ENCODE data around the gene PGBD1. TPM values are rescaled to one million over a fixed set of nuclear protein-coding genes. Genes with fewer than 3 reads are reported as not detected.
A peak's percentile ranks its signal among the peaks of the same experiment; 100 is the strongest.

The PGBD1 gene, protein sequence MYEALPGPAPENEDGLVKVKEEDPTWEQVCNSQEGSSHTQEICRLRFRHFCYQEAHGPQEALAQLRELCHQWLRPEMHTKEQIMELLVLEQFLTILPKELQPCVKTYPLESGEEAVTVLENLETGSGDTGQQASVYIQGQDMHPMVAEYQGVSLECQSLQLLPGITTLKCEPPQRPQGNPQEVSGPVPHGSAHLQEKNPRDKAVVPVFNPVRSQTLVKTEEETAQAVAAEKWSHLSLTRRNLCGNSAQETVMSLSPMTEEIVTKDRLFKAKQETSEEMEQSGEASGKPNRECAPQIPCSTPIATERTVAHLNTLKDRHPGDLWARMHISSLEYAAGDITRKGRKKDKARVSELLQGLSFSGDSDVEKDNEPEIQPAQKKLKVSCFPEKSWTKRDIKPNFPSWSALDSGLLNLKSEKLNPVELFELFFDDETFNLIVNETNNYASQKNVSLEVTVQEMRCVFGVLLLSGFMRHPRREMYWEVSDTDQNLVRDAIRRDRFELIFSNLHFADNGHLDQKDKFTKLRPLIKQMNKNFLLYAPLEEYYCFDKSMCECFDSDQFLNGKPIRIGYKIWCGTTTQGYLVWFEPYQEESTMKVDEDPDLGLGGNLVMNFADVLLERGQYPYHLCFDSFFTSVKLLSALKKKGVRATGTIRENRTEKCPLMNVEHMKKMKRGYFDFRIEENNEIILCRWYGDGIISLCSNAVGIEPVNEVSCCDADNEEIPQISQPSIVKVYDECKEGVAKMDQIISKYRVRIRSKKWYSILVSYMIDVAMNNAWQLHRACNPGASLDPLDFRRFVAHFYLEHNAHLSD
- 4.5 and 5.2 TPM in 2 replicates for total RNA-seq (2014; rRNA removed; shearing (Covaris generic))
- 3.1 and 3.7 TPM in 2 replicates for polyA plus RNA-seq (2014; cell fraction: nucleus; rRNA removed)

DNA sequence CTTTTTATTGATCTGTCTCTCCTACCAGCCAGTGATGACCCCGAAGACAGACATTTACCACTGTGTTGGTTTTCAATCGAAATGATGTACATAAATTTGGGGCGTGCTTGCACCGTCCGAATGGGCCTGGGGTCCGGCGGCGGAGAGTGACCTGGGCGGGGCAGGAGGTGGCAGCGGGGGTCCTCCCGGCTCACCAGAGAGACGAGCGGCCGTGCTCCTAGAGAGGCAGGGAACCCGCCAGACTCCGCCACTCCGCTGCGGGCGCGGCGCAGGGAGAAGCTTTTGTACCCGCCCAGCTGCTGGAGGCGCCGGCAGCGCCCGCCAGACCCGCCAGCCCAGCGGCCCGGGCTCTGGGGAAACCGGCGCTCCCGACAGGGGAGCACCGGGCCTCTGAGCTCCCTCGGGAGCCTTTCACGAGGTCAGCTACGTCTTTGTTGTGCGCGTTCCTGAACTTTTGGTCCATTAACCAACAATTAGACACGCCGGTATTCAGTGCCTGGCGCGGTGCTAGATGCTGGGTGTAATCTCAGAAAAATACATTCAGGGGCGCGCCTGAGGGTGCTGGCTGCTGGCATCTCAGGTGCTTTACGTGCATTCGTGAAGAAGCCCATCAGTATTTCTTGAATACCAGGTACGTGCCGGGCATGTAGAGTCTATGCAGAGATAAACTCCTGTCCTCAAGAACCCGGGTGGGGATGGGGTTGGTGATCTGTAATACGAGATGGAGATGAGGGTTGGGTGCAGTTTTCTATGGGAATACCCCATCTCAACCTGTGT, at the start of gene PGBD1:
PGBD1 (plus strand) TSS at position 285 of the 777 bp plus-strand sequence. CDS start 2,242 bp downstream, outside the sequence.
- DNase-seq (ENCODE audit: extremely low read depth, low read depth) = peak; percentile 51

DNA sequence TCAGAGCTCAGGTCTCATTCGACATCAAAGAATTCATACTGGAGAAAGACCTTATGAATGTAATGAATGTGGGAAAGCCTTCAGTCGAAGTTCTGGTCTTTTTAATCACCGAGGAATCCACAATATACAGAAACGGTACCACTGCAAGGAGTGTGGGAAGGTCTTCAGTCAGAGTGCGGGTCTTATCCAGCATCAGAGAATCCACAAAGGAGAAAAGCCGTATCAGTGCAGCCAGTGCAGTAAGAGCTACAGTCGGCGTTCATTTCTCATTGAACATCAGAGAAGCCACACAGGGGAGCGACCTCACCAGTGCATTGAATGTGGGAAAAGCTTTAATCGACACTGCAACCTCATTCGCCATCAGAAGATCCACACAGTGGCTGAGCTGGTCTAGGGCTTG, 48.6 kb upstream of the PGBD1 start:
- no peak for DNase-seq (ENCODE audit: extremely low read depth, low read depth)

DNA sequence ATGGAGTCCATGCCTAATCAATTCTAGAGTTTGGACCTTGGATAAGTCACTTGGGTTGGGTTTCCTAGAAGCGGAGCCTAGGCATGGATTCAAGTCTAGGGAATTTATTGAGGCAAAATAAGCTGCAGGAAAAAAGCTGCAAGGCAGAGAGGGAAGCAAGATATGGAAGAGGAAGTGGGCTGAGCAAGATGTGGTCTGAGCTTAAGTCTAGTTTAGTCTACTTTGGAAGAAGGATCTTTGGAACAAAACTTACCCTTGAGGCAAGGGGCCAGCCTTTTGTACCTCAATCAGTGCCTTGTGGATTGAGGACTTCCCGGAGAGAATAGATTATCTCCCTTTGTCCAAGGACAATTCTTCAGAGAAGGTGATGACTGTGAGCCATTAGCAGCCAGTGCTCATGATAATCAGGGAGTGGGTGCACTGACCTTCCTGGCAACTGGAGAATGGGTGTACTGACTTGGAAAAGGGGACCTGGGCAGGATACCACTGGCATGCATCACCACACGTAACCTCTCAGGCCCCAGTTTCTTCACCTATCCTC, 45.4 kb upstream of the PGBD1 start:
- DNase-seq (ENCODE audit: extremely low read depth, low read depth) = no peak

DNA sequence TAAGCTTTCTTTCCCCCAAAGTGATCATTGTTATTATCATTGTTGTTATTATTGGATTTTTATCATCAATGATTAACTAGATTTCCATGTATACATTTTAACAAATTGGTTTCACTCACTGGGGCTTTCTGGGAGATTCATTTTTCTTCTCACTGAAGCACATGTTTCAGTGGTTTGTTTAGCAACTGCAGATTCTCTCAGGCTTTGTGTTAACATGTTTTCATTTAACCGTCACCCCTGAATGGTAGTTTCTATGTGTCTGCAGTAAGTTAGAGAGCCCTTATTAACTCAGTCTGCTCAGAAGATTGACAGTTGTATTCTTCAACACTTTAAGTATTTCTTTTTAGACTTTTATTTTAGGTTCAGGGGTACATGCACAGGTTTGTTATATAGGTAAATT, 41.7 kb upstream of the PGBD1 start:
- no peak for DNase-seq (ENCODE audit: extremely low read depth, low read depth)

DNA sequence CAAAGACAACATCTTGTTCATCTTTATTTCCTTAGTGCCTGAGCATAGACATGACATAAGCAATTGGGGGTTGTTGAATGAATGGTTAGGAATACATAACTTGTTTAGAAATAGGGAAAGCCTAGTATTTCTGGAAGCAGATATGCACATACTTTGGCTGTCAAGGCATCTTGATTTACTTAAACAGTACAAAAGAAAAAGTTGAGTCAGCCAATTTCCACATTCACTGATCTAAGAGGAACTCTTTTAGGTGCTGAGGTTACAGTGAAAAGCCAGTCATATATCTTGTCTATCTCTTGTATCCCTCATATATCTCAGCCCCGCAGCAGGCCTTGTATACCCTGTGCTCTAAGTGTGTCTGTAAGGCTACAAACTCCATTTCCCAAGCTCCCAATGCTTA, 40.9 kb upstream of the PGBD1 start:
- DNase-seq (ENCODE audit: extremely low read depth, low read depth) = no peak

DNA sequence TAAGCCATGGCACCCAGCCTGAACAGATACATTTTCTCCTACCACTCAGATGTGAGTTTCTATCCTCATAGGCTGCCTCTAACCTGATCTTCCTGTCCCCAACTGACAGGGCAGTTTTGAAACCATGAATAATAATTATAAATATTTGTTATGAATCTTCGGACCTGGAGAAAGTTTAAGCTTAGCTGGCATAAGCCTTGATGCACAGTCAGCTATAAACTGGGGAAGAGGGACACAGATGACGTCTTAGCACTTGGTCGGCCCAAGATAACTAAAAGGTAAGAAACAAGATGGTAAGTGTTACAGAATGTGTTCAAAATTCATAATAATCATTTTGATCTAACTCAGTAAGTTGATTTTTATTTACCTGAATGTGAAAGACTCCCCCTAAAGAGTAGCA, 37.4 kb upstream of the PGBD1 start:
- DNase-seq (ENCODE audit: extremely low read depth, low read depth) = no peak

DNA sequence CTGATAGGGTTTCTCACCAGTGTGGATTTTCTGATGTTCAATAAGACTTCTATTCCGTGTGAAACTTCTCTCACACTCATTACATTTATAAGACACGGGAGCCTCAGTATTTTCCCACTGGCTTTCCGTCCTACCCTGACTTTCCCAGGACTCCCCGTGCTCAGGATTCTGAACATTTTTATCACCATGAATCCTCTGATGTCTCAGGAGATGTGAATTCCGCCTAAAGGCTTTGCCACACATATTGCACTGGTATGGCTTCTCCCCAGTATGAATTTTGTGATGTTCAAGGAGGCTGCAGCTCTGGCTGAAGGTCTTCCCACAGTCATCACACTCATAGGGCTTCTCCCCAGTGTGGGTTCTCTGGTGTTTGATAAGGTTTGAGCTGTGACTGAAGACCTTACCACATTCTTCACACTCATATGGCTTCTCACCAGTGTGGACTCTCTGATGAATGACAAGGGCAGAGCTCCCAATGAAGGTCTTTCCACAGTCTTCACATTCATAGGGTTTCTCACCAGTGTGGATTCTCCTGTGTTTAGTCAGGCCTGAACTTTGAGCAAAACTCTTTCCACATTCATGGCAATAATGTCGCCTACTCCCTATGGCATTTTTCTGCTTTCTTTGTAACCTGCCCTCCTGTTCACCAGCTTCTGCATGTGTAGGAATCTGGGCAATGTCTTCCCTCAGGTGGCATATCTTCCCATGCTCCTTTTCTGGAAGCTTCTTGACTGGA, 36.0 kb upstream of the PGBD1 start:
- no peak for DNase-seq (ENCODE audit: extremely low read depth, low read depth)

DNA sequence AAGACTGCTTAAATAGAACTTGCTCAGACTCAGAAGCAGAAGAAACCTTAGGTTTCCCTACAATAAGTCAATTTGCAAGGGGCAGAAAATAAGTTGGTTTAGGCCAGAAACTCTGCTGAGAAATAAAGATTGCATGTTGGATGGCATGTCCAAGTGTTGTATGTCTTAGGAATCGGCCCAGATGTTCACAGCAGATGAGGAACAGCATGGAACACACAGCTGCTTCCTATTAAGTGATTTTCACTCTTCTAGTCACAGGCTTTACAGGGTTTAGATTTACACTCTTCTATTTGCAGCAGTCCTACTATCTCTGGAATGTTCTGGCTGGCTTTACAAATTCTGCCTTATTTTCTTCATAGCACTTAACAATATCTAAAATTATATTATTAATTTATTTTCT, 32.5 kb upstream of the PGBD1 start:
- DNase-seq (ENCODE audit: extremely low read depth, low read depth) = no peak

DNA sequence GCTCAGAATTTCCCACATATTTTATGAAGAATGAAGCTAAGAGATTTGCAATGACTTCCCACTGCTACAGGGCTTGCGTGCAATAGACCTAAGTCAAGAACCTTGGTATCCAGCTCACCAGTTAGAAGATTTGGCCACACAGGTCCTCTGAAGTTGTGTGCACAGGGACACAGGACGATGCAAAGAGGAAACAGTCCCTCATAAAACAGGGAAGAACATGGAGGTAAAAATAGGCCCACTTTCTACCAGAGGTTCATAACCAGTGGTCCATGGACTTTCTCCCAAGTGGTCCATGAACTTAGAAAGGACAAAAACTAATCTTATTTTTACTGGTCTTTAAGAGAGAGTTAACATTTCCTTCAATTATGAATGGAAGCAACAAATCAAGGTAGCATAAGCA, 30.6 kb upstream of the PGBD1 start:
- no peak for DNase-seq (ENCODE audit: extremely low read depth, low read depth)

DNA sequence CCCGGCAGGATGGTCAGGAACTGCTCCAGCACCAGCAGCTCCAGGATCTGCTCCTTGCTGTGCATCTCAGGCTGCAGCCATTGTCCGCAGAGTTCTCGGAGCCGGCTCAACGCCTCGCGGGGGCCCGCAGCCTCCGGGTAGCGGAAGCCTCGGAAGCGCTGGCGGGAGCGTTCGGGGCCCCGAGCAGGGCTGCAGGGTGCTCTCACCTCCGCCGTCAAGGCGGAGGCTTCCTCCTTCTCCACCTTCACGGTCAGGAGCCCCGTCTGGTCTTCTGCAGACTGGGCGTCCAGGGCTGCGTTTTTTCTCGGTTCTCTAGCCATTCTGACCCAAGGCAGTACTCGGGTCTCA, 29.7 kb upstream of the PGBD1 start:
- DNase-seq (ENCODE audit: extremely low read depth, low read depth) = no peak

DNA sequence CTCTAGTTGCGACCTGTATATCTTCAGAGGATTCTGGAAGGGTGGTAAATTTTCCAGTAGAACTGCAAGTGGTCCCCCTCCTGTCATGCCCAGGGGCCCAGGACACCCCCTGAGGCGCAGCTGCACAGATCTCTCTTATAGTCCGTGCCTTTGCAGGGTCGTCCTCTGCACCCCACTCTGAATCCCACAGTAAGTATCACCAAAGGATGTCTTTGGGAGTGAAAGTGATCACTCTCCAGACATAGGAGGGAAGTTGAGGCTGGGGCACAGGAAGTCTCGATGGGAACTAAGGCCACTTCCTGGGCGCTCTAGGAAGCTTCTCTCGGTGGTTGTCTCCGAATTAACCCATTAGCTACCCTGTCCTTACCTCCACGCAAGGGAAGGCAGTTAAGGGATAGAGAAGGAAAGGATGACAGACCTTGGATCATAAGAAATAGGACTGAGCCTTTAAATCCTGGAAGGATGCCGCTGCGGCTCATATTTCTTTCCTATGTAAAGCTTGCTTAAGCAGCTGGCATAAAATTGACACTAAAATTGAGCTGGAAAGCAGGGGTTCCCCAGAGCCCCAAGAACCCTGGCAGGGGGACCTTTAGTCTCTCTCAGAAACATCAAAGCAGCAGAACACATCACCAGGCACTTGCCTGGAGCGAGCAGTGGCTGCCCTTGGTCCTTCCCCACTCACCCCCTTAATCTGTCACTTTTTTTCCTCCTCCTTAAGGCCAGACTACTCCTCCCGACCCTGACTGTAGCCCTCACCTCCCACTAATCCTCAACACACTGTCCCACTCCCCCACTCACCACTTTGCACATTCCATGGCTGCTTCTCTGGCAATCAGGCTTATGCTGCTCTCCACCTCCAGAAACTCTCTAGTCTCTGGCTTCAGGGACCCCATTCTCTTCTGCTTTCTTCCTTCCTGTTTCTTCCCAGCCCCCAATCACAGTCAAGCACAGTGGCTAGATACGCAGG, 29.1 kb upstream of the PGBD1 start, which contains the start of gene ZKSCAN4:
ZKSCAN4 (minus strand) TSS at position 261 of the 967 bp plus-strand sequence. CDS start 289 bp downstream, outside the sequence.
- peak; percentile 80 for DNase-seq (ENCODE audit: extremely low read depth, low read depth)

DNA sequence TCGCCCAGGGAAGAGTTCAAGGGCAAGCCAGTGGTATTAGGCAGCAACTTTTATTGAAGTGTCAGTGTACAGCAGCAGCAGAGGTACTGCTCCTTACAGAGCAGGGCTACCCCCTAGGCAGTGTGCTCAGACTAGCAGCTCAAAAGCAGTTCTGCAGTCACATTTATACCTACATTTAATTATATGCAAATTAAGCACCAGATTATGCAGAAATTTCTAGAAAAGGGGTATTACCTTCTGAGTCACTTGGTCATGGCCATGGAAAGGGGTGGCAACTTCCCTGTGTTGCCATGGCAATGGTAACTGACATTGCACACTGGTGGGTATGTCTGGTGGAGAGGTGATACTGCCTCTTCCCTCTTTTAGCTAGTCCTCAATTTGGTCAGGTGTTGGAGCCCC, 27.3 kb upstream of the PGBD1 start:
- DNase-seq (ENCODE audit: extremely low read depth, low read depth) = no peak

DNA sequence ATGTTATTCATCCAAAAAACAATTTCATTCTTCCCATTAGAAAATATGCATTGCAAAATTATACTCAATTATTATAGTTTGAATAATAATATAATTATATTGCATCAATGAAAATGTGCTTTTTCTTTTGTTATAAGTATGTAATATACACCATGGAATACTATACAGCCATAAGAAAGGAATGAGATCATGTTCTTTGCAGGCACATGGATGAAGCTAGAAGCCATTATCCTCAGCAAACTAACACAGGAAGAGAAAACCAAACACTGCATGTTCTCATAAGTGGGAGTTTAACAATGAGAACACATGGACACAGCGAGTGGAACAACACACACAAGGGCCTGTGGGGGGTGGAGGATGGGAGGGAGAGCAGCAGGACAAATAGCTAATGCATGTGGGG, 24.3 kb upstream of the PGBD1 start:
- DNase-seq (ENCODE audit: extremely low read depth, low read depth) = no peak

DNA sequence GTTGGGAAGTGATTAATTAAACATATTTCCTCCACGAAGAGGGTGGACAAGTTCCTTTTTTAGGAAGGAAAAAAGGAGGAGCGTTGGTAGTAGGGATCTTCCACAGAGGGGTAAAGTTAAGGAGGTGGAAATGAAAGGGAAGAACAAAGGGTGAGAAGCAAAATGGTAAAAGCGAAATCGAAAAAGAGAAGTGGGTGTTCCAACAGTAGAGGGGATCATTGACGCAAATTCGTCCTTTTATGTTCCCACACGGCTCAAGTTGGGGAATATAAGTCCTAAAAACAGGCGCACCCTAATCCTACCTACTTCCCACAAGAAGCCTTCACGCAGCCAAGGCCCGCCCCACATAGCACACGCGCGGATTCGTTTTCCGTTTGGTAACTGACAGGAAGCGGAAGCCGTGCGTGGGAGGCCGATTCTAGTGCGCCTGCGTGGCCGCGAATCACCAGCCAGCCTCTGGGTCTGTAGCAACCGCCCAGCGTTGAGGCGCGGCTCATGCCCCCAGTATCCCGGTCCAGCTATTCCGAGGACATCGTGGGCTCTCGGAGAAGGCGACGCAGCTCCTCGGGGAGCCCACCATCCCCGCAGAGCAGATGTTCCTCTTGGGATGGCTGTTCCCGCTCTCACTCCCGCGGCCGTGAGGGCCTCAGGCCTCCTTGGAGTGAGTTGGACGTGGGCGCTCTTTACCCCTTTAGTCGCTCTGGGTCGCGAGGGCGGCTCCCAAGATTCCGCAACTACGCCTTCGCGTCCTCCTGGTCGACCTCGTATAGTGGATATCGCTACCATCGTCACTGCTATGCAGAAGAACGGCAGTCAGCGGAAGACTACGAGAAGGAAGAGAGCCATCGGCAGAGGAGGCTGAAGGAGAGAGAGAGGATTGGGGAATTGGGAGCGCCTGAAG, 22.2 kb upstream of the PGBD1 start, which contains the start of gene NKAPL:
NKAPL (plus strand) TSS at position 421 of the 901 bp plus-strand sequence; CDS start at position 496, 75 bp downstream.
- DNase-seq (ENCODE audit: extremely low read depth, low read depth) = no peak

DNA sequence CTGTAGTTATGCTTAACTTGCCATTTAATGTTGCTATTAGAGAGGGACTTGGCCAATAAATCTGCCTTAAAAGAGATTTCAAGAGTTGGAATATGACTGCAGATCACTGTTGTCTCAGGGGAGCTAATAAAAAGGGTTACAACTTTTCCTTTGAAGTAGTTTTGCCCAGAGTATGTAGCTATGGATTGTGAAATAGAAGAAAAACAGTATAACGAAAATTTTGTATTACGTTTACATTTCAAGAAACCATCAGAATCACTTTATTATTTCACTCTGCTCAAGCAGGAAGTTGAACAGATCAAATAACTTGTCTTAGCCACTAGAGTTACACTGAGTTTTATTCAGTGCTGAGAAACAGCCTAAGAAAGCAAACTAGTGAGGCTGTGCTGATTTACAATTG, 17.4 kb upstream of the PGBD1 start:
- no peak for DNase-seq (ENCODE audit: extremely low read depth, low read depth)

DNA sequence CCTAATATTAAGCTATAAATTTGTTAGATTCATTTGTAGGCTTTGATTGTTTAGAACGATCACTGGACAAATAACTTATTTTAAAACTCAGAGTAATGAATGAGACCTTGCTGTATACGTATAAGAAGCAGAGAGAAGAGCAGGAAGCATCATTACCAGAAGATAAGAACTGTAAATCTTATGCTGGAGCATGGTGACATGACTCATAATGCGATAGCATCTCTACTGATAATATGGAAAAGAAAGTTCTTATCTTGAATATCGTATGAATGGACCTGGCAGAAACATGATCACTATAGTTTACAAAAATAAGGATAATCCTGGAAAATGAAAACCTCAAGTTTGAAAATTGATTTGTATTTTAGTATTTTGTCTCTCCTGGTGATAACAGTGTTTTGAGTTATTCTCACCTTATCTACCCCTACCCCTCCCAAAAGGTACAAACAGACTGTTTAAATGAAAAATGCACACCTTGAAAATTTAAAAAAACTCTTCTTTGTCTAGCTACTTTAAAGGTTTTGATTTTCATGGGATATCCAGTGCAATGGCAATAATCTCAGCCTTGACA, 16.5 kb upstream of the PGBD1 start:
- DNase-seq (ENCODE audit: extremely low read depth, low read depth) = no peak

DNA sequence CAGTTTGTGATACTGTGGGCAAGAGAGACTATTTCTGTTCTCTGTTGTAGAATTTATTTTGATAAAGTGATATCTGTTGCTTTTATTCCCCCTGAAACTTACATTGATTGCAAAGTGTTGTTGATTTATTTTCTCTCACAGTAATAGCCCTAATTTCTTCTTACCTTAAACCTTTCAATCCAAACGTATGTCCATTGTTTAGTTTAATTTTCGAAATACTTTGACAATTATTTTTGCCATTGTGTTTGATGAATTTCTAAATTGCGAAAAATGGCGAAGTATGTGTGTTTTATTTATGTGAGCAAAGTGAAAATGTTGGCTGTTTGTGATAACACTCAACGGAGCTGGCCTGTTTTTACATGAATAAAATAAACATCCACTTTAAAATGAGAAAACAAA, 14.8 kb upstream of the PGBD1 start:
- DNase-seq (ENCODE audit: extremely low read depth, low read depth) = no peak

Measured in NCI-H460 (cell line).